ENCODE results near the gene TEDC1.

The TEDC1 gene

GRCh38 chr14:105486974-105487448 lies 4.0 kb upstream of the TEDC1 start:
- no peak for TF ChIP-seq CTCF (IDR thresholded peaks at IDR 0.05; ENCODE audit: insufficient read depth, low read length, missing control alignments)
- H3K4me3 ChIP-seq (ENCODE audit: low read depth, low read length) = peak overlapping the region; percentile 20
- CTCF ChIA-PET = interaction anchor here (1.0 to 1.5 kb wide), 3 partner anchors 42 to 124 kb away, joined by 3 to 4 read pairs (median 3); no protein-coding TSS in a partner anchor
- POLR2A ChIA-PET = no interaction called here
- DNase-seq (ENCODE audit: low read depth, low spot score) = no peak

- peak overlapping the region; percentile 20 for H3K4me3 ChIP-seq (ENCODE audit: low read depth, low read length)
- POLR2A ChIA-PET = no interaction called here
- DNase-seq (ENCODE audit: low read depth, low spot score) = no peak
Observed at GRCh38 chr14:105487449-105487985, 3.5 kb upstream of the TEDC1 start.

GRCh38 chr14:105487986-105488777 lies 2.9 kb upstream of the TEDC1 start:
- TF ChIP-seq CTCF (IDR thresholded peaks at IDR 0.05; ENCODE audit: insufficient read depth, low read length, missing control alignments) = no peak
- POLR2A ChIA-PET = no interaction called here
- CTCF ChIA-PET = interaction anchor here (0.7 to 4.6 kb wide), 5 partner anchors 7 to 123 kb away, joined by 3 to 91 read pairs (median 16); no protein-coding TSS in a partner anchor
- DNase-seq (ENCODE audit: low read depth, low spot score) = no peak
- no peak overlapping the region; the same call in 1 of the 2 replicates for H3K4me3 ChIP-seq (ENCODE audit: low read depth, low read length)

More at GRCh38 chr14:105487449-105487985, 3.5 kb upstream of the TEDC1 start:
- CTCF ChIA-PET = interaction anchor here (1.0 kb wide), 1 partner anchor 41 kb away, joined by 3 read pairs; no protein-coding TSS in a partner anchor
- TF ChIP-seq CTCF (IDR thresholded peaks at IDR 0.05; ENCODE audit: insufficient read depth, low read length, missing control alignments) = no peak

- H3K4me3 ChIP-seq (ENCODE audit: low read depth, low read length) = no peak overlapping the region
- ChIA-PET POLR2A (interaction anchor here (2.1 kb wide), 1 partner anchor 8 kb away, joined by 17 read pairs; no protein-coding TSS in a partner anchor), CTCF (interaction anchor here (0.7 to 4.6 kb wide), 24 partner anchors 8 to 399 kb away, joined by 3 to 91 read pairs (median 4); partner anchors contain the start of gene BRF1)
- no peak for TF ChIP-seq CTCF (IDR thresholded peaks at IDR 0.05; ENCODE audit: insufficient read depth, low read length, missing control alignments)
- DNase-seq (ENCODE audit: low read depth, low spot score) = no peak
Observed at GRCh38 chr14:105488781-105489541, 2.1 kb upstream of the TEDC1 start.

- no peak for DNase-seq (ENCODE audit: low read depth, low spot score)
- H3K4me3 ChIP-seq (ENCODE audit: low read depth, low read length) = peak overlapping the region; percentile 71
- POLR2A ChIA-PET = interaction anchor here (2.1 kb wide), 1 partner anchor 9 kb away, joined by 17 read pairs; no protein-coding TSS in a partner anchor
- CTCF ChIA-PET = interaction anchor here (0.8 to 4.6 kb wide), 32 partner anchors 8 to 399 kb away, joined by 3 to 91 read pairs (median 4); partner anchors contain the start of gene BRF1
- TF ChIP-seq CTCF (IDR thresholded peaks at IDR 0.05; ENCODE audit: insufficient read depth, low read length, missing control alignments) = peak; percentile 65
Observed at GRCh38 chr14:105489542-105490266, 1.3 kb upstream of the TEDC1 start.
